Embryonic facial prominence (tissue), 1 donor: ENCODE measurements around the gene IRAK4.
"Not testable (repeated sequence)": the region's sequence is repeated elsewhere in the genome, so short reads cannot be mapped to it uniquely, and the experiment has no call there.

Source experiments
- DNase-seq: peaks from one replicate; pipeline ENCODE4 v3.0.0-alpha.2; 2016; ENCODE audit errors: extremely low spot score

IRAK4 gene

DNA sequence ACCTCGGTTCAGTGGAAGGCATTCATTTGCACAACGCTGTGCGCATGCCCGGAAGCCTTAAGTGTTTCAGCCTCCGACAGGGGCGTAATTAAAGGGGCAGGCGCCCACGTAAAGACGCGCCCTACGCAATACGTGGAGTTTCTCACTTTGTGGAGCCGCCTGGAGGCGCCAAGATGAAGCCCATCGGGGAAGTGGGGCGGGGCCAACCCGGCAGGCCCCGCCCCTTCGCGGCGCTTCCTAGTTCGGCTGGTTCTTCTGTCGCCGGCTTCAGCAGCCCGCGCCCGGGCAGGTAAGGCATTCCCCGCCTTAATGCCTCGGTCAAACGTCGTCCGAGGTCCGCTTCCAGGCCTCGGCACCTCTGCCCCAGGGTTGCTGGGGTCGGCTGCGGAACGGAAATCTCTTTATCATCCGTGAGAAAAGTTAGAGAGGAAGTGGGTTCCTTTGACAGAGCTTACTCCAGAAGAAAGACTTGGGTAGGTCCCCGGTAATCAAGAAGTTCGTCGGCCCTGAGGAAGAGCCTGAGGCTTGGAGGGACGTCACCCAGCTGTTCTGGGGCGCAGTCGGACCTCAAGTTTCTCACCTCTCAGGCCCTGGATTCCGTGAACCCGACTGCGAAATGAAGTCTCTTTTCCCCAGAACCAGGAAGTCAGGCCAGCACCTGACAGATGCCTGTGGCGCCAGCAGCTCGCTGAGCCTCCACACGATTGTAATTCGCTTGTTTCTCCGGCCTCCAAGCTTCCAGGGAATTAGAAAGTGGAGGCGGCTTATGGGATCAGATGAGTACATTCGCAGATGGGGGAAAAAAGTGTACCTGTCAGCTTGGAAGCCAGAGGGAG is at the start of gene IRAK4, which contains the start of gene PUS7L:
TSS of gene IRAK4 (plus strand) at position 224 of the 836 bp plus-strand sequence. CDS start 9,161 bp downstream, outside the sequence.
TSS of gene PUS7L (minus strand) at position 63 of the 836 bp plus-strand sequence. CDS start 3,545 bp downstream, outside the sequence.
- DNase-seq = peak; percentile 95

DNA sequence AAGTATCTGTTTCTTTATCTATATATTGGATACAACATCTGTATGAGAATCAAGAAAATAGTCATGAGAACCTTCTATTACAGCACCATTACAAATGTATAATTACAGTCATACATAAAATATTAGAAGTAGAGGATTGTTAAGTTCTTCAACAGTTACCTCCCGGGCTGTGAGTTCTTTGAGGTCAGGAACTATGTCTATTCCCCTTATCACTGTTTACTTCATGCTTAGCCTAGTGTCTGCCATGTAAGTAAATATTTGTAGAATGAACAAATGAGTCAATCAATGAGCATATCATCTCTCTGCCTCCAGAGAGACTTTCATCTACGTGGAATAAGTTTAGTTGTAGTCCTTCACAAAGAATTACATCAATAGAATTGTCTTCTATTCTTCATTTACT is 47.4 kb upstream of the IRAK4 start:
- no peak for DNase-seq

- DNase-seq = no peak
These were observed 36.1 kb upstream of the IRAK4 start for GRCh38 chr12:43722621-43723020.

GRCh38 chr12:43723134-43723533 is 35.6 kb upstream of the IRAK4 start:
- no peak for DNase-seq

DNA sequence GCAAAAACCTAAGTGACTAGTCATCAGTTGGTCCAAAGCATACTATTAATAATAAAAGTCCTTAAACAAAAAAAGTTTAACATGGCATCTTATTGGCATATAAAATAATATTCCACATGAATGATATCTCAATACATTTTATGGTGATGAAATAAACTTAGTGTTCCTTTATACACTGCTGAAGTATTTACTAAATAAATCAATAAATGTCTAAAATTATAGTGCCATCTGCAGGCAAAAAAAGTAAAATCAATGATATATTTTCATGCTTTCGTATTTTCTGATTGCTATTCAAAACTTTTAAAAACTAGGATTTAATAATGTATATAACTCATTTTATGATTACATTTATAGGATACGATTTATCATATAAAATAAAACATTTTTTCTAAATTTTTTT is 30.6 kb upstream of the IRAK4 start:
- no peak for DNase-seq

- no peak for DNase-seq
These were observed 30.1 kb upstream of the IRAK4 start for GRCh38 chr12:43728698-43729097.

- DNase-seq = no peak
These were observed 28.5 kb upstream of the IRAK4 start for GRCh38 chr12:43730283-43730682.

- no peak for DNase-seq
These were observed 25.1 kb upstream of the IRAK4 start for GRCh38 chr12:43733687-43734086.

GRCh38 chr12:43736927-43737440 is 21.8 kb upstream of the IRAK4 start:
- no peak for DNase-seq

GRCh38 chr12:43737646-43738045 is 21.1 kb upstream of the IRAK4 start:
- DNase-seq = no peak

DNA sequence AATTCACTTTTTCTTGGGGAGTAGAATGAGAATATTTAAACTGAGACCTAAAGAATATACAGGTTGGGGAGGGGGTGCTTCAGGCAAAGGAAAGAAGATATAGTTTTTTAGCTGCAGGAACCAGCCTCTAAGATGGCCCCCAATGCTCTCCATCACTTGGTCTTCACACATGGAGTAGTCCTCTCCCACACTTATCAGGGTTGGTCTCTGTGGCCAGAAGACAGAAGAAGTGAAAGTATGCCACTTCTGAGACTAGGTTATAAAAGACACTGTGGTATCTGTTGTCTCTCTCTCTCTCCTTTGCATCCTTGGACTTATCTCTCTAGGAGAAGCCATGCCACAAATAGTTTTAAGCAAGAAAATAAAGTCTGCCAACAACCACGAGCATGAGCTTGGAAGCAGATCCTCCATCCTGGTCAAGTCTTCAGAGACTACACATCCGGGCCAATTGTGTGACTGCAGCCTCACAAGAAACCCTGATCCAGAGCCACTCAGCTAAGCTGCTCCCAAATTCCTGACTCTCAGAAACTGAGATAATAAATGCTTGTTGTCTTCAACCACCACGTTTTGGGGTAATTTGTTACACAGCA is 18.1 kb upstream of the IRAK4 start:
- DNase-seq = no peak

- DNase-seq = no peak
These were observed 16.6 kb upstream of the IRAK4 start for GRCh38 chr12:43742106-43742505.

DNA sequence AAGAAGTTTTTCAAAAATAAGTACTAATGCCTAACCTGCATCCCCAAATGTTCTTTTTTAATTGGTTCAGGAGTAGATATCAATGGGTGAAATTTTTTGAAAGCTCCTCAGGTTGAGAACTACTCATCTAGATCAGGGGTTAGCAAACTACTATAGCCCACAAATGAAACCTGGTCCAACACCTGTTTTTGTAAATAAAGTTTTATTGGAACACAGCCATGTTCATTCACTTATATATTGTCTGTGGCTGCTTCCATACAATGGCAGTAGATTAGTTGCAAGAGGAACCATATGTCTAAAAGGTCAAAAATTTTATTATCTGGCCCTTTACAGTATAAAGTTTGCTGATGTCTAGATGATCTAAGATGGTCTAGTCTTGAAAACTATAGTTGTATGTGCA is 13.9 kb upstream of the IRAK4 start:
- no peak for DNase-seq

- no peak for DNase-seq
These were observed 9.7 kb upstream of the IRAK4 start for GRCh38 chr12:43749016-43749415.

DNA sequence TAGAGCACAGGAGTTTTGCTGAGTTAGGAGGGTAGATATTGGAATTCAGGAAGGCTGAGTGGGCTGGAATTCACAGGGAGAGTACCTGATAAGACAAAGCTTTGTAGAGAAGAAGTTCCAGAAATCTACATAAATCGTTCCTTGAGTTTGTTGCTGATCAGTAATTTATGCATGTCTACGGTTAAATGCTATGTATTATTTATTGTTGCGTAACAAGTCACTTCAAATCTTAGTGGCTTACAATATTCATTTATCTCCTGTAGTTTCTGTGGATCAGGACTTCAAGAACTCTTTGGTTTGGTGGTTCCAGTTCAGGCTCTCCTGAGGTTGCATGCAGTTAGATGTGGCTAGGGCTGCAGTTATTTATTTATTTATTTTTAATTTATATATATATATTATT is 7.9 kb upstream of the IRAK4 start:
- DNase-seq = no peak

DNA sequence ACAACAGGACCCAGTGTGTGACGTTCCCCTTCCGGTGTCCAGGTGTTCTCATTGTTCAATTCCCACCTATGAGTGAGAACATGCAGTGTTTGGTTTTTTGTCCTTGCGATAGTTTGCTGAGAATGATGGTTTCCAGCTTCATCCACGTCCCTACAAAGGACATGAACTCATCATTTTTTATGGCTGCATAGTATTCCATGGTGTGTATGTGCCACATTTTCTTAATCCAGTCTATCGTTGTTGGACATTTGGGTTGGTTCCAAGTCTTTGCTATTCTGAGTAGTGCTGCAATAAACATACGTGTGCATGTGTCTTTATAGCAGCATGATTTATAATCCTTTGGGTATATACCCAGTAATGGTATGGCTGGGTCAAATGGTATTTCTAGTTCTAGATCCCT is 7.4 kb upstream of the IRAK4 start:
- not testable (repeated sequence) for DNase-seq

DNA sequence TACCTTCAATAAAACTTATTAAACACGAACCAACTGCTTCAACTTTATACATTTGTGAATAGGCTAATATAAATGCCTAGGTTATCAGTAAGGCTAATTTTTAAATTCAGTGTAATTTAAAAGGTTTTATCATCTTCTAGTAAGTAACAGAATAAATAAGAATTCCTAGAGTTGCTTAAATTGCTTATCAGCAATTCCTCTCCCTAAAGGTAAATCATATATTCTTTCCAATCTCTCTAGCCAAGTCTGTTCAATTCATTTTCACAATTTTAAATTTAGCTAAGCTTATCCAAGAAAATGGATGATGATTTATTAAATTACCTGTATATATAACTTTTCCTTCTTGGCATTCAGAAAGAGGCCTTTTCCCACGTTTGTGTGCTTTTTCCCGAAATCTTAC is 4.7 kb upstream of the IRAK4 start:
- no peak for DNase-seq

DNA sequence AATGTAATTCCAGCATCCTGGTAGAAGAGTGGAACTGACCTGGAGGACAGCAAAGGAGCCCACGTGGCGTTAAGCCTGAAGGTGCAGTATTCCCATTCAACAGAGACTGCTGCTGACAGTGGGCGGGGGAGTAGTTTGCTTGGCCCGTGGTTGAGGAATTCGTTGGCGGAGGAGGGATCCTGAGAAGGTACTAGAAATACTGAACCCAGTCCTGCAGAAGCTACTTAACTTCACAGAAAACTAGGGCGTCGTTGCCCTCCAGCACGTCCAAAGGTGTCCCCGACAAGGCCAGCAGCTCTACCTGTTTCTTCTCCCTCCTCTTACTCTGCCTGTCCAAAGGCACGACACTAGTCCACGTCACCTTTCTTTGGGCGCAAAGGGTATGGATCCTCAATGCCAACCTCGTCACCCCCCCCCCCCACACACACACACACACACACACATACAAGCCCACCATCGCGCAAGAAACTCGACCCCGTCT is 464 bp upstream of the IRAK4 start:
- no peak for DNase-seq

- no peak for DNase-seq
These were observed 1.6 kb downstream of the IRAK4 start for GRCh38 chr12:43760396-43760795.

GRCh38 chr12:43761500-43761899 is 2.7 kb downstream of the IRAK4 start:
- no peak for DNase-seq

DNA sequence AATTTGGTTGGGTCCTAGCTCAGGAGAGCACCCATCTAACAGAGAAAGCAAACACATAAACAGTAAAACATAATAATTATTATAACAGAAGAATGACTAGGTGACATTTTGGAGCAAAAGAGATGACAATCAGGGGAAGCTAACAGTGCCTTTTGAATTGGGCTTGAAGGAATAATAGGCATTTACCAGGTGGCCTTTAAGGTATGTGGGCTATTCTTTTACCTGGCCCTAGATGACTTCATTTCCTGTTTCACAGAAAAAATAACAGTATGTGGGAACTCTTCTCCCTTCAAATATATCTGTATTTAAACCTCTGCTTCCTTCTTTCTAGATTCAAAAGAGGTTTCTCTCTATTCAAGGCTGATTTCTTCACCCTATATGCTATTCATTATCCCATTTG is 3.8 kb downstream of the IRAK4 start:
- no peak for DNase-seq

- DNase-seq = no peak
These were observed 5.0 kb downstream of the IRAK4 start for GRCh38 chr12:43763769-43764168.

- DNase-seq = no peak
These were observed 5.8 kb downstream of the IRAK4 start for GRCh38 chr12:43764528-43764927.
